ENCODE results near the gene SIGLEC9. TPM values are rescaled to one million over a fixed set of nuclear protein-coding genes. Genes with fewer than 3 reads are reported as not detected.

Gene SIGLEC9
- total RNA-seq, 1 experiment from 2014 or later, result not detected

DNA sequence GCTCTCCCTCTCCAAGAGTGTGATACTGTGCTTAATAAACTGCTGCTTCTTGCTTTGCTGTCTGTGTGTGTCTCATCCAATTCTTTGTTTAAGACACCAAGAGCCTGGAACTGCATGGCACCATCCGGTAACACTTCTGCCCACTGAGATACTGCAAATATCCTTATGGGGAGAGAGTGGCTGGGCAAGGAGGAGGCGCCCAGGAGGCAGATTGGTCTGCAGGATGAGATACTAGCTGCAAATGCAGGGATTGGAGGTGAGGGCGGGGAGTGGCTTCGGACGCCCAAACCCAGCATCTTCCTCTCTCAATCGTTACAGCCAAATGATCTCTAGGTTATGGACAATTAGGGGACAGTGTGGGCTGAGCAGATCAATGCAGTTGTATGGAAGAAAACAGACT lies 15.7 kb downstream of the SIGLEC9 start:
- ChIA-PET CTCF (no interaction called here), RAD21 (ENCODE audit: low non-redundant PET in 1 of 2, low total read pairs in 2 of 2, uncharacterized antibody in 2 of 2, unreplicated experiment in 2 of 2) (no interaction called here), POLR2A (no interaction called here)
- Histone ChIP-seq H3K4me2 (ENCODE audit: low read length) (no peak overlapping the region), H3K36me3 (ENCODE audit: control insufficient read depth in 1 of 2, insufficient read depth in 2 of 2, low read length in 2 of 2) (no peaks in the 10 kb centered on the region), H3K27ac (ENCODE audit: low read depth, low read length) (no peak overlapping the region), H2AFZ (ENCODE audit: low read depth, low read length, poor library complexity, severe bottlenecking) (no peak overlapping the region), H3K9ac (ENCODE audit: low read length) (no peak overlapping the region), H3K79me2 (ENCODE audit: insufficient read depth, low read length) (no peaks in the 10 kb centered on the region), H3K9me3 (ENCODE audit: control insufficient read depth in 1 of 2, insufficient read depth in 1 of 2, low read depth in 1 of 2, low read length in 2 of 2) (no peaks in the 10 kb centered on the region), H3K4me1 (ENCODE audit: control insufficient read depth in 1 of 2, insufficient read depth in 2 of 2, low read length in 2 of 2) (no peaks in the 10 kb centered on the region), H3K9me2 (ENCODE audit: insufficient read depth) (no peaks in the 10 kb centered on the region), H4K20me1 (ENCODE audit: insufficient read depth) (no peaks in the 10 kb centered on the region), H3K4me3 (replicated peaks in 1 of 2; ENCODE audit: low read depth in 1 of 2, low read length in 2 of 2) (no peak overlapping the region), H3K27me3 (ENCODE audit: insufficient read depth, low read length) (peaks cover 4% of the 10 kb centered on the region; the same call in 1 of the 2 replicates)
- no peak for ATAC-seq
- intact Hi-C loops (cut with micrococcal nuclease), result no loop called here
- DNase-seq (ENCODE audit: low read depth, low spot score), result no peak
- TF ChIP-seq POLR2A (IDR thresholded peaks at IDR 0.05; ENCODE audit: borderline replicate concordance, extremely low read depth, insufficient read depth, insufficient read length), result no peak
- TF ChIP-seq ELF1 (IDR thresholded peaks at IDR 0.05; ENCODE audit: borderline replicate concordance, low read depth), result no peak
- no peak for TF ChIP-seq YY1 (IDR thresholded peaks at IDR 0.05; ENCODE audit: extremely low read depth, insufficient replicate concordance, low read depth, low read length)
- BruUV-seq (replicated peaks), result no TSS peak

DNA sequence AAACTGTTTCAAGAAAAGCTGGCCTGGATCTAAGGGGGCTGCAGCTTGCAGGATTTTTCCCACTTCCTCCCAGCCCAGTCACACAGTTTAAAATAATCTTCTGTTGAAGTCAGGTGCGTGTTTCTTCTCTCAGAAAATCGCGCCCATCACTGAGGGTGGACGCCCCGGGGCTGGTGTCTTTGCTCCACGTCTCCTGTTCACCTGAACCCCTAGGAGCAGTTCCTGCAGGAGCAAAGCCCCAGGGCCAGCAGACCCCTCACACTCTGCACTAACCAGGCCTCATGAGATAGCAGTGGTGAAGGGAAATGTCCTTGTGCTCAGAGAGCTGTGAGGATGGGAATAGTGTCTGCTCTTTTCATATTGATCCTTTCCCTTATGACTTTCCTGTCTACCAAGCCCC lies 16.5 kb downstream of the SIGLEC9 start:
- Histone ChIP-seq H3K79me2 (ENCODE audit: insufficient read depth, low read length) (no peaks in the 10 kb centered on the region), H3K27me3 (ENCODE audit: insufficient read depth, low read length) (peaks cover 4% of the 10 kb centered on the region; the same call in 1 of the 2 replicates), H3K4me2 (ENCODE audit: low read length) (no peak overlapping the region), H3K4me1 (ENCODE audit: control insufficient read depth in 1 of 2, insufficient read depth in 2 of 2, low read length in 2 of 2) (no peaks in the 10 kb centered on the region), H3K9ac (ENCODE audit: low read length) (no peak overlapping the region), H3K27ac (ENCODE audit: low read depth, low read length) (no peak overlapping the region), H3K36me3 (ENCODE audit: control insufficient read depth in 1 of 2, insufficient read depth in 2 of 2, low read length in 2 of 2) (no peaks in the 10 kb centered on the region), H3K9me3 (ENCODE audit: control insufficient read depth in 1 of 2, insufficient read depth in 1 of 2, low read depth in 1 of 2, low read length in 2 of 2) (no peaks in the 10 kb centered on the region), H3K4me3 (replicated peaks in 1 of 2; ENCODE audit: low read depth in 1 of 2, low read length in 2 of 2) (no peak overlapping the region), H4K20me1 (ENCODE audit: insufficient read depth) (no peaks in the 10 kb centered on the region), H2AFZ (ENCODE audit: low read depth, low read length, poor library complexity, severe bottlenecking) (no peak overlapping the region), H3K9me2 (ENCODE audit: insufficient read depth) (no peaks in the 10 kb centered on the region)
- BruUV-seq (replicated peaks), result no TSS peak
- ChIA-PET CTCF (no interaction called here), POLR2A (no interaction called here), RAD21 (ENCODE audit: low non-redundant PET in 1 of 2, low total read pairs in 2 of 2, uncharacterized antibody in 2 of 2, unreplicated experiment in 2 of 2) (no interaction called here)
- ATAC-seq (no peak), DNase-seq (ENCODE audit: low read depth, low spot score) (no peak)
- intact Hi-C loops (cut with micrococcal nuclease), result no loop called here
- no peak for TF ChIP-seq JUND (IDR thresholded peaks at IDR 0.05)
- no peak for TF ChIP-seq ELF1 (IDR thresholded peaks at IDR 0.05; ENCODE audit: borderline replicate concordance, low read depth)
- no peak for TF ChIP-seq SP1 (IDR thresholded peaks at IDR 0.05; ENCODE audit: low read depth)
- no peak for TF ChIP-seq POLR2AphosphoS5 (IDR thresholded peaks at IDR 0.05; ENCODE audit: low read depth, low read length)
- no peak for TF ChIP-seq EGR1 (IDR thresholded peaks at IDR 0.05; ENCODE audit: low read depth)
- no peak for TF ChIP-seq EZH2phosphoT487 (IDR thresholded peaks at IDR 0.05; ENCODE audit: borderline replicate concordance)
- no peak for TF ChIP-seq YY1 (IDR thresholded peaks at IDR 0.05; ENCODE audit: extremely low read depth, insufficient replicate concordance, low read depth, low read length)
- no peak for TF ChIP-seq EZH2 (IDR thresholded peaks at IDR 0.05)
- TF ChIP-seq POLR2A (IDR thresholded peaks at IDR 0.05; ENCODE audit: borderline replicate concordance, extremely low read depth, insufficient read depth, insufficient read length), result no peak
- no peak for TF ChIP-seq SRF (IDR thresholded peaks at IDR 0.05; ENCODE audit: low read depth)
- no peak for TF ChIP-seq TCF7L2 (IDR thresholded peaks at IDR 0.05; ENCODE audit: borderline replicate concordance, extremely low read depth, insufficient read depth, insufficient read length)
- TF ChIP-seq, protein P1, sequence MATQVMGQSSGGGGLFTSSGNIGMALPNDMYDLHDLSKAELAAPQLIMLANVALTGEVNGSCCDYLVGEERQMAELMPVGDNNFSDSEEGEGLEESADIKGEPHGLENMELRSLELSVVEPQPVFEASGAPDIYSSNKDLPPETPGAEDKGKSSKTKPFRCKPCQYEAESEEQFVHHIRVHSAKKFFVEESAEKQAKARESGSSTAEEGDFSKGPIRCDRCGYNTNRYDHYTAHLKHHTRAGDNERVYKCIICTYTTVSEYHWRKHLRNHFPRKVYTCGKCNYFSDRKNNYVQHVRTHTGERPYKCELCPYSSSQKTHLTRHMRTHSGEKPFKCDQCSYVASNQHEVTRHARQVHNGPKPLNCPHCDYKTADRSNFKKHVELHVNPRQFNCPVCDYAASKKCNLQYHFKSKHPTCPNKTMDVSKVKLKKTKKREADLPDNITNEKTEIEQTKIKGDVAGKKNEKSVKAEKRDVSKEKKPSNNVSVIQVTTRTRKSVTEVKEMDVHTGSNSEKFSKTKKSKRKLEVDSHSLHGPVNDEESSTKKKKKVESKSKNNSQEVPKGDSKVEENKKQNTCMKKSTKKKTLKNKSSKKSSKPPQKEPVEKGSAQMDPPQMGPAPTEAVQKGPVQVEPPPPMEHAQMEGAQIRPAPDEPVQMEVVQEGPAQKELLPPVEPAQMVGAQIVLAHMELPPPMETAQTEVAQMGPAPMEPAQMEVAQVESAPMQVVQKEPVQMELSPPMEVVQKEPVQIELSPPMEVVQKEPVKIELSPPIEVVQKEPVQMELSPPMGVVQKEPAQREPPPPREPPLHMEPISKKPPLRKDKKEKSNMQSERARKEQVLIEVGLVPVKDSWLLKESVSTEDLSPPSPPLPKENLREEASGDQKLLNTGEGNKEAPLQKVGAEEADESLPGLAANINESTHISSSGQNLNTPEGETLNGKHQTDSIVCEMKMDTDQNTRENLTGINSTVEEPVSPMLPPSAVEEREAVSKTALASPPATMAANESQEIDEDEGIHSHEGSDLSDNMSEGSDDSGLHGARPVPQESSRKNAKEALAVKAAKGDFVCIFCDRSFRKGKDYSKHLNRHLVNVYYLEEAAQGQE (IDR thresholded peaks at IDR 0.05; ENCODE audit: low read depth), result no peak
- TF ChIP-seq, protein P2, sequence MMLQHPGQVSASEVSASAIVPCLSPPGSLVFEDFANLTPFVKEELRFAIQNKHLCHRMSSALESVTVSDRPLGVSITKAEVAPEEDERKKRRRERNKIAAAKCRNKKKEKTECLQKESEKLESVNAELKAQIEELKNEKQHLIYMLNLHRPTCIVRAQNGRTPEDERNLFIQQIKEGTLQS (IDR thresholded peaks at IDR 0.05), result no peak
- TF ChIP-seq, protein P3, sequence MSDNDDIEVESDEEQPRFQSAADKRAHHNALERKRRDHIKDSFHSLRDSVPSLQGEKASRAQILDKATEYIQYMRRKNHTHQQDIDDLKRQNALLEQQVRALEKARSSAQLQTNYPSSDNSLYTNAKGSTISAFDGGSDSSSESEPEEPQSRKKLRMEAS (IDR thresholded peaks at IDR 0.05), result no peak
- TF ChIP-seq CEBPB (IDR thresholded peaks at IDR 0.05; ENCODE audit: low read depth), result no peak
- TF ChIP-seq, protein P4, sequence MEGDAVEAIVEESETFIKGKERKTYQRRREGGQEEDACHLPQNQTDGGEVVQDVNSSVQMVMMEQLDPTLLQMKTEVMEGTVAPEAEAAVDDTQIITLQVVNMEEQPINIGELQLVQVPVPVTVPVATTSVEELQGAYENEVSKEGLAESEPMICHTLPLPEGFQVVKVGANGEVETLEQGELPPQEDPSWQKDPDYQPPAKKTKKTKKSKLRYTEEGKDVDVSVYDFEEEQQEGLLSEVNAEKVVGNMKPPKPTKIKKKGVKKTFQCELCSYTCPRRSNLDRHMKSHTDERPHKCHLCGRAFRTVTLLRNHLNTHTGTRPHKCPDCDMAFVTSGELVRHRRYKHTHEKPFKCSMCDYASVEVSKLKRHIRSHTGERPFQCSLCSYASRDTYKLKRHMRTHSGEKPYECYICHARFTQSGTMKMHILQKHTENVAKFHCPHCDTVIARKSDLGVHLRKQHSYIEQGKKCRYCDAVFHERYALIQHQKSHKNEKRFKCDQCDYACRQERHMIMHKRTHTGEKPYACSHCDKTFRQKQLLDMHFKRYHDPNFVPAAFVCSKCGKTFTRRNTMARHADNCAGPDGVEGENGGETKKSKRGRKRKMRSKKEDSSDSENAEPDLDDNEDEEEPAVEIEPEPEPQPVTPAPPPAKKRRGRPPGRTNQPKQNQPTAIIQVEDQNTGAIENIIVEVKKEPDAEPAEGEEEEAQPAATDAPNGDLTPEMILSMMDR (IDR thresholded peaks at IDR 0.05 in 2 of 3, conservative IDR thresholded peaks at IDR 0.05 in 1 of 3; ENCODE audit: borderline replicate concordance in 1 of 3, insufficient read depth in 1 of 3, low read depth in 2 of 3, low read length in 2 of 3), result no peak

Measured in HCT116 (cell line).